ENCODE results near the gene B4GALNT1. TPM values are rescaled to one million over a fixed set of nuclear protein-coding genes. Genes with fewer than 3 reads are reported as not detected.

The B4GALNT1 gene
- total and polyA plus RNA-seq, 9 of the 15 experiments (the other 6 are each of a cell fraction or from before 2014, with no cell fraction given), result 1.0 to 32.2 (median 9.8) TPM

- no peak for TF ChIP-seq MGA (IDR thresholded peaks at IDR 0.05)
- no peak for TF ChIP-seq TBP (optimal IDR thresholded peaks at IDR 0.05; ENCODE audit: low read depth, low read length)
- no peak for TF ChIP-seq ZBED1 (IDR thresholded peaks at IDR 0.05)
- no peak for TF ChIP-seq GMEB1 (CRISPR knock-in tag; IDR thresholded peaks at IDR 0.05)
- no peak for TF ChIP-seq ZNF655 (CRISPR knock-in tag; IDR thresholded peaks at IDR 0.05)
- no peak for TF ChIP-seq CBX1 (IDR thresholded peaks at IDR 0.05; ENCODE audit: low read depth)
- TF ChIP-seq ZNF324 (CRISPR knock-in tag; IDR thresholded peaks at IDR 0.05), result no peak
- no peak for TF ChIP-seq ZBTB8A (IDR thresholded peaks at IDR 0.05; ENCODE audit: partially characterized antibody)
- no peak for TF ChIP-seq E2F6 (IDR thresholded peaks at IDR 0.05; ENCODE audit: borderline replicate concordance in 1 of 2, extremely low read depth in 1 of 2, insufficient read depth in 1 of 2, insufficient read length in 1 of 2, low read depth in 1 of 2, low read length in 1 of 2, poor library complexity in 1 of 2, severe bottlenecking in 1 of 2)
Observed at GRCh38 chr12:57579011-57579410, 54.0 kb downstream of the B4GALNT1 start (continued).
